GM21737 (cell line): ENCODE results near the gene SPINK4.
A peak's percentile ranks its signal among the peaks of the same experiment; 100 is the strongest.

Source experiments
- ATAC-seq: cut with Tn5 transposase; IDR thresholded peaks from one replicate; pipeline ENCODE4 v1.9.1; 2021; ENCODE audit warnings: mild to moderate bottlenecking, moderate library complexity; ENCODE audit not compliant: unreplicated experiment

Gene SPINK4

DNA sequence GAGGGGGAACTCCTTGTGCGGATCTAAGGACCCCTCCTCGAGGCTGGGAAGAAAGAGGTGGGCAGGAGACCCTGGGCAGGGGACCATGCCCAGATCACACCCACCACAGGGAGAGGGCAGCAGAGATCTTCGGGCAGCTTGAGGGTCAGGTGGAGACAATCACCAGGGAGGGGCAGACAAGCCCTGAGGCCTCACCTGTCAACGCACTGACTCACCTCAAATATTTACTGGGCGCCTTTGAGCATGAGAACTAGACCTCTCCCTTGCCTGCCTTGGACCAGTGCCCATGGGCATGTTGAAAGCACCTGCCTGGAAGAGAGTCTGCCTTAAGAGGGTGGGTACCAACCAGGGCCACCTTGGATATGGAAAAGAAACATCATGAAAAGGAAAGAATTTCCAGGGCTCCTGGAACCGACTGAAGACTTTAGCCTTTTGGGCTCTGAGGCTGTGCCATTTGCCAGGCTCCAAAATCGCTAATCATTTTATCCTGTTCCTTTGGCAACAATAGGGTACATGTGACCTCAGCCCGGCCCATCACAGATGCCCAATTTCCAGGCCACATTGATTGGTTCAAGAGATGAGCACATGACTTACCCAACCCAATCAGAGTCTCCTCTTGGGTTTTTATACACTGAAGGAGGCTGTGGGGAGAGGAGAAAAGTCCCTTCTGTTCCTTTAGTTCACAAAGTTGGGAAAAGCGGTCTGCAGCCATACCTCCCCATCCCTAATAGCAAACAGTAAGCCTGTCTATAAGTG lies 10.4 kb upstream of the SPINK4 start:
- ATAC-seq: no peak

DNA sequence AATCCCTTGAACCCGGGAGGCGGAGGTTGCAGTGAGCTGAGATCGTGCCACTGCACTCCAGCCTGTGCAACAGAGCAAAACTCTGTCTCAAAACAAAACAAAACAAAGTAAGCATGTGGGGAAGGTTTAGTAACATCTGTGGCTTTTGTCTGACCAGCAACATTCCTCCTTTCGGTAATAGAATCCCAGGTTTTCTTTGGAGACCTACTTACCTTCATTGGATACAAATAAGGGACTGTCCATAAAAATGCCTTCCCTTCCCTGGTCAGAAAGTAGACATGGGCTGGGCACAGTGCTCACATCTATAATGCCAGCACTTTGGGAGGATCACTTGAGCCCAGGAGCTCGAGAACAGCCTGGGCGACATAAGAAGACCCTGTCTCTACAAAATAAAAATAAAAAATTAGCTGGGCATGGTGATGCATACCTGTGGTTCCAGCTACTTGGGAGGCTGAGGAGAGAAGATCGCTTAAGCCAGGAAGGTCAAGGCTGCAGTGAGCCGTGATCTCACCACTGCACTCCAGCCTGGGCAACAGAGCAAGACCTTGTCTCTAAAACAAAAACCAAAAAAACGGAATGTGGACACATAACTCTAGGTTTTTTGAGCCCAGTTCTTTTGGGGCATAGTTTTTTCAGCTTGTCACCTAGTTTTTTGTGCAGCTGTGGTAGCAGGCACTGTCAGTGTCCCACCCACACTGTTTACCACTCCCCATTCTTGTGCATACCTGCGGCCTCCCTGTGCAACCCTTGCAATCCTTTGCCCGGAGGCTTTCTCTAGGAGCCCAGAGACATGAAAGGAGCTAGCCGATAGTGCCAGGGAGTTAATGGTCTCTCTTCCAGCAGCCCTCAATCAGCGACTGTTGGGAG lies 9.0 kb upstream of the SPINK4 start:
- no peak for ATAC-seq

DNA sequence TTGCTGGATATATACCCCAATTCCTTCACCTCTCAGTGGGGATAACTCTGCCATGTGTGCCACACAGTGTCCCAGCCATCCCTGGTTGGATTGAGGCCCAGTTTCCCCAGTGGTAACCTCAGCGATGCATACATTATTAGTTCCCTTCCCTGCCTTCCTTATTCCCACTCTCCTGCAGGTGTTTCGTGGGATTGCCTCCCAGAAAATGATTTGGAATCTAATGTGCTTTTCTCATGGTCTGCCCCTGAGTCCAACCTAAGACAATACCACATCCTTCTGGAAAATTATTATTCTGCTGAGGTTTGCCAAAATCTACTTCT lies 8.4 kb upstream of the SPINK4 start:
- ATAC-seq: no peak

DNA sequence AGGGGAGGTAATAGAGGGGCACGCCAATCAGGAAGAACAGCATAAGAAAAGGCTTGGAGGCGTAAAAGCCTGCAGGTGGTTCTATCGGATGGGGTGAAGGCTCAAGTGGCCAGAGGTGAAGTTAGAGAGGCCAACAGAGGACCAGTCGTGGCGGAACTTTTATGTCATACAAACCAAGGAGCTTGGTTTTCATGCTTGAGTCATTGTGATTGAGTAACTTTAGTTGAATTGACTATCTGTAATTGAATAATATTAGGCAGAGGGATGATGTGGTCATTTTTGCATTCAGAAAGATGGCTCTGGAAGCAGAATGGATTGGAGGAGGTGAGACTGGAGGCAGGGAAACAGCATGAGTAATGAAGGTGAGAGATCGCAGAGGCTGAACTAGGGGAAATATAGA lies 7.2 kb upstream of the SPINK4 start:
- ATAC-seq: no peak

DNA sequence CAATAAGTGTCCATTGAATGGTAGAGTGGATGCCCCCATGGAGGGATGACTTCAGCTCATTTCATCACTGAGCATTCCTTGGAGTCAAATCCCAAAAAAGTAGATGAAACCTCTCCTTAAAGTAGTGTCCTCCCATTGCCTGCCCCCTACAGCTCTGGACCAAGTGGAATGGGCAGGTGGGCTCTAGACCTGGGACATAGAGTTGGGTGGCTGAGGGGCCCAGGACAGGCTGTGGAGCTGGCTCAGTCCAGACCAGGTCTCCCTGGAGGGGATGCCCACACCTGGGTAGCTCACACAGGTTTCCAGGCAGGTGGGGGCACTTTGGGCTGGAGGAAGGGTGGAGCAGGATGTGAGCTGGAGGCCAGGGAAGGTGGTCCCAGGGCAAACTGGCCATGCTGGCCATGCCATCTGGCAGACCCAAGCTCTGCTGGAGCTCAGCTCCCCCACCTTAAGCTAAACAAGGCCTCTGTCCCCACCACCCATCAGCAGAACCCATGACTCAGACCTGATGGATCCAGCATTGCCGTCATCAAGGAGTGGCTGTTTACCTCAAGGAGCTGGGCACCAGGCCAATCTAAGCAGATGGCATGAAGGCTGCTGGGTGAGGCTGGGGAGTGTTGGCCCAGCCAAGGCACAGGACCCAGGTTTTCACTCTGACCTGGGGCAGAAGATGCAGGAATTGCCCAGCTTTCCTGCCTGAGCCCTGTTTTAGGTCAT lies 6.2 kb upstream of the SPINK4 start:
- no peak for ATAC-seq

DNA sequence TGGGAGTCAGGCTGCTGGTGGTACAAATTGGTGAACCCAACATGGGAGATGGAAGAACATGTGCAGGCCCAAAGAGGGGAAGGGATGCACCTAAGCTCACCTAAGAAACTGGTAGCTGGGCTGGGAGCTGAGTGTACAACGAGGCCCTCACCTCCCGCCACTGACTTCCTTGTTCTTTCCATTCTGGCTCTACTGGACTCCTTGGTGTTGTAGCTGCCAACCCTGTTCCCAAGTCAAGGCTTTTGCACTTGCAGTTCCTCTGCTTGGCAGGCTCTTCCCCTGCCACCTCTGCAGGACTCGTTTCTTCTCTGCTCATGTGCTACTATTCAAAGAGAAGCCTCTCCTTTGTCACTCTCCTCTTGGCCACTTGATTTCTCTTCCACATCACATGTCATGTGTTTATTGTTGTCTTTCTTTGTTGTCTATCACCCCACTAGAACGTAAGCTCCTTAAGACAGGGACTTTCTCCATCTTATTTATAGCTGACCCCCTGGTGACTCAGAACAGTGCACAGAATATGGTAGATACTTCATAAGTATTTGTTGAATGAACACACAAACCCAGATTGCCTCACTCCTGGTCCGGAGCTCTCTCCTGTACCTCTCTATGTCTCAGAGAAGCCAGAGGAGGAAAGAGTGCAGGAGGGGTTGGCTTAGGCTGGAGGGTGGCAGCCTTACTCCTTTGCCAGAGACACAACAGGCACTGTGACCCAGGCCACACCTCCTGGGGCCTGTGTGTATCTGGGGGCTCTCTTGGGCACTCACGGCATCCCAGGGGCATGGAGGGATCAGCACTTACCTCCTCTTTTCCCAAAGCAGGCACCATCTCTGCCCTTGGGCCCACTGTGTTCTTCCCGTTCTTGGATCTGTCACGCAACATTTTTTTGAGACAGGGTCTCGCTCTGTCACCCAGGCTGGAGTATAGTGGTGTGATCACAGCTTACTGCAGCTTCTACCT lies 5.2 kb upstream of the SPINK4 start:
- ATAC-seq: no peak

DNA sequence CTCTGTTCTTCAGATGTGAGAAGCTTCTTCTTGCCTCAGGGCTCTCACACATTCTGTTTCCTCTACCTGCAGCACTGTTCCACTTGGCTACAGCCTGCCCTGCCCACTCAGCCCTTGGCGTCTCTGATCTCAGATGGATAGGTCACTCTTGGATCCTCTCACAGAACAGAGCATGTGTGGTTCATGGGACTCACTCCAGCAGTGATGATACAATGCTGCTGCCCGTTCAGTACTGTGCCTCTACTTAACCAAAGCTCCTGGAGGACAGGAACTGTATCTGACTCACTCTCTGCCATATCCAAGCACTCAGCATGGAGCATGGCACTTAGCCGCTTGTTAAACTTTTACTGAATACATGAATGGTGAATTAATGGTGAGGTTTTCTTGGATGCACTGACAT lies 3.4 kb upstream of the SPINK4 start:
- ATAC-seq: no peak

DNA sequence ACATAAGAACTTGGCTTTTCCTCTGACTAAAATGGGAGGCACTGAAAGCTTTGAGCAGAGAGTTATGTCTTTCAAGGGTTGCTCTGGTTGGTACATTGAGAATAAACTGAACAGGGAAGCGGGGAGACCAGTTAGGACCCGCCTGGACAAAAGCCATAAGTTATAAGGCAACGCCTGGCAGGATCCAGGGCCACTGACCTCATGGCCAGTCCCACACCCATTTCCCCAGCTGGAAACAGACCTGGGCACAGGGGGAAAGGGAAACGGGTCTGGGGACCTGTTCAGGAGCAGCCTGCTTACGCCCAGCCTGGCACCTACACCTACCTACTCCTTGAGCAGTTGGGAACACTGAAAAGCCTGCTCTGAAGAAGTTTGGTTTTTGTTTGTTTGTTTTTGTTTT lies 1.3 kb downstream of the SPINK4 start:
- ATAC-seq: no peak

DNA sequence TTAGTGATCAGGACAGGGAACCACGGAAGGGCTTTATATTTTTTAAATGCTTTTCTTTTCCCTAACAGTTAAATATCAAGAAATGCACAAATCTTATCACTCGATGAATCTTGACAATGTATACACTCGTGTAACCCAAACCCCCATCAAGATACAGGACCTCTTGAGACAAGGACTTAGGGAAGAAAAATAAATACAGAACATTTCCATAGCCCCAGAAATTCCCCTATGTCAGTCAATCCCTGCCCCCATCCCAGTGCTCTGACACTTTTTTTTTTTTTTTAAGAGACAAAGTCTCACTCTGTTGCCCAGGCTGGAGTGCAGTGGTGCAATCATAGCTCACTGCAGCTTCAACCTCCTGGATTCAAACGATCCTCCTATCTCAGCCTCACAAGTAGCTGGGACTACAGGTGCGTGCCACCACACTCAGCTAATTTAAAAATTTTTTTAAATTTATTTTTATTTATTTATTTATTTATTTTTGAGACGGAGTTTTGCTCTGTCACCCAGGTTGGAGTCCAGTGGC lies 2.7 kb downstream of the SPINK4 start:
- ATAC-seq: no peak

DNA sequence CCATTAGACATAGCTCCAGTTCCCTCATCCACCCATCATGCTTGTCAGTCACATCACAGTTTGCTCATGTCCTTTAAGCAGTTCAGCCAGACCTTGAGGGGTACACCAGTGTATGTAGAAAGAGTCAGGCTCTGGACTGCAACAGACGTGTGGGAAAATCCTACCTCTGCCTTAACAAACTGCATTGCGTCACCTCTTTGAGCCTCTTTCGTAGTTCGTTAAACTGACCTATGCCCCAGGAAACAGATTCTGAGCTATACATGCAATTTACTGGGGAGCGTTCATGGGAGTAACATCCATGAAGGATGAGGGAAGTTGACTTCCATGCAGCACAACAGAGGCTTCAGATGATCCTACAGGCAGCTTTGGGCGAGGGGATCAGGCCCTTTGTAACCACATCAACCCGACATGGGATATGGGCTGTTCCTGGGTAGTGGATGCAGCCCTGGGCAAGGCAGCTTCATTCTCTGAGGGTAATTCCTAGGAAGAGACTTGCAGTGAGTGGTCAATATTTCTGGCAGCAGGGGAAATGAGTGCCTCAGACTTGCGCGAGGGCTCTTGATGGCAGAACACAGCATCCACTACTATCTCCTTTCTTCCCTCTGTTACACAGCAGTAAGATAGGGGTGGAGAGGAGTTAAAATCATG lies 4.3 kb downstream of the SPINK4 start:
- ATAC-seq: no peak

DNA sequence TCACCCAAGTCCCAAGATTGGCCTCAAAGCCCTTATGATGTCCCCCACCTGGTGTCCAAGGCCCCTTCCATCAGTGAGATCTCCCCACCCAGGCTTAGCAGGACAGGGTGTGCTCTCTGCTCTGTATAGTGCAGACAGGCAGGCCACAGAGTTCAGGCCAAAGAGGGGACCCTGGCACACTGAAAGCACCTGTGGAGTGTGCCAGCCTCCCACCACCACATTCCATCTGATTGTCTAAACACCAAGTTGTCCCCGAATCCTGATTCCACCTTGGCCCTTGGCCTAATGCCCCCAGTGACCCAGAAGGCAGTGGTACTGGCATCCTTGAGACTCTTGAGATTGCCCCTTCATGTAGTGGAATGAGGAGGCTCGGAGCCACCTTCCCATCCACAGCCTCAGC lies 5.4 kb downstream of the SPINK4 start:
- ATAC-seq: no peak

DNA sequence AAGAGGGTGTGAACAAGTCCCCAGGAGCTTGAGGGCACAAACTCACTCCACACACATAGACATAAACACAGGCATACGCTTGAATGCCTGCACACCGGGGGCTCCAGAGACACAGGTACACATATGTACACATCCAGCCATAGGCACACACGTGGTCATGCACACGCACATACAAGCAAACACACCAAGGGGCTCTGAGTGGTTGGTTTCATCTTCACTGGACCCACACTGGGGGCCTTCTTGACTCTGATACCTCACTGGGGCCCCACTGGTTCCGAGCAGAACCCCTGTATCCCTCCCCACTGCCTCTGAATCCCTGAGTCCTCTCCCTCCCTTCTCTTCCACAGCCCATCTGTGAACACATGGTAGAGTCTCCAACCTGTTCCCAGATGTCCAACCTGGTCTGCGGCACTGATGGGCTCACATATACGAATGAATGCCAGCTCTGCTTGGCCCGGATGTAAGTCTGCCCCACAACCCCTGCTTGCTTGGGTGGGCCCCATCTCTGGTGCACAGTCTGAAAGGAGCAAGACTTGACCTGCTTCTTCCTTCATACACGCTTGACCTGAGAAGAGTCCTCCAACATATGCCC lies 6.4 kb downstream of the SPINK4 start:
- no peak for ATAC-seq

DNA sequence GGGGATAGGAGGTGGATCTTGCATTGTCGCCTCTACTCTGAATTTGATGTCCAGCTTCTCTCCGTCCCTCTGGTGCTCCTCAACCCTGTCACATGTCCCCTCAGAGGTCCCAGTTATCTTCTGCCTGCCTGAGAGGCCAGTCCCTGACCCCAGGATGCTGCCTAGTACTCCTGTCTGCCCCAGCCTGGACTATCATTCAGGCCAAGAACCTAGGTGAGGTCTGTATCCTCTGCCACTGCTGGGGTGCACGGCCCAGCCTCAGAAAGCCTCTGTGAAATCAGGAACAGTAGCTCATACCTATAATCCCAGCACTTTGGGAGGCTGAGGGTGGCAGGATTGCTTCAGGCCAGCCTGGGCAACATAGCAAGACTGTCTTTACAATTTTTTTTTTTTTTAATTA lies 8.6 kb downstream of the SPINK4 start:
- ATAC-seq: peak; percentile 19

DNA sequence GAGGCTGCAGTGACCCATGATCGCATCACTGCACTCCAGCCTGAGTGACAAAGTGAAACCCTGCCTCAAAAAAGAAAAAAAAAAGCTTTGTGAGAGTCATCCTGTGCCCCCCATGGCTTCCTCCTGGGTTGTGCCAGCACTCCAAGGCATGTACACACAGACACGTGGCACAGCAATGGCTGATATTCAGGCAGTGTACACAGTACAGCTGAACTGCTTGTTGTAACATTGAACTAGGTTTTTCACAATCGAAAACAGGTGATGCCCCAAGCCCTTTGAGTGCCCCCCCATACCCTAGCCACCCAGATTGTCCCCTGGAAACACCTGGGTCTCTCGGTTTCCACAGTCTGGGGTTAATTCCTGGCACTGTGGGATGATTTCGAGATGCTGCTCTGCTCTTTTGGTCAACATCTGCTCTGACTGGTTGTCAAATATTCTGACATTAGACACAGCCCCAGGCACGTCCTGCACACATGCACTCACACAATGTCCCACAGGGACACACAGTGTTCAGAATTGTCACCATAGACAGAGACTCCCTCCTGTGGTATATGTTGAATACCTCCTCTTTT lies 9.2 kb downstream of the SPINK4 start:
- ATAC-seq: peak; percentile 52

DNA sequence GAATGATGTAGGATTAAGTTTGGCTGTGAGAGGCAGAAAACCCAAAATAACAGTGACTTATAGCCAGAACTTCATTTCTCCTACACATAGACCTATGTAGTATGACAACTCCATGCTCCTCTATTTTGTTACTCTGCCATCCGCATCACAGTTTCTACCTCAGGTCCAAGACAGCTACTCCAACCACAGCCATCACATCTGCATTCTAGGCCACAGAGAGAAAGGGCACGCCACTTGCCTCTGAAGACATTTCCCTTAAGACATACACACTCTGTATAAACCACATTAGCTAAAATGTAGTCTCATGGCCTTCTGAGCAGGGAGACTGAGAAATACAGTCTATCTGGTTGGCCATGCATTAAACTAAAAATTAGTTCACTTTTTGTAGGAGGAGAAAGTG lies 10.0 kb downstream of the SPINK4 start:
- ATAC-seq: no peak

DNA sequence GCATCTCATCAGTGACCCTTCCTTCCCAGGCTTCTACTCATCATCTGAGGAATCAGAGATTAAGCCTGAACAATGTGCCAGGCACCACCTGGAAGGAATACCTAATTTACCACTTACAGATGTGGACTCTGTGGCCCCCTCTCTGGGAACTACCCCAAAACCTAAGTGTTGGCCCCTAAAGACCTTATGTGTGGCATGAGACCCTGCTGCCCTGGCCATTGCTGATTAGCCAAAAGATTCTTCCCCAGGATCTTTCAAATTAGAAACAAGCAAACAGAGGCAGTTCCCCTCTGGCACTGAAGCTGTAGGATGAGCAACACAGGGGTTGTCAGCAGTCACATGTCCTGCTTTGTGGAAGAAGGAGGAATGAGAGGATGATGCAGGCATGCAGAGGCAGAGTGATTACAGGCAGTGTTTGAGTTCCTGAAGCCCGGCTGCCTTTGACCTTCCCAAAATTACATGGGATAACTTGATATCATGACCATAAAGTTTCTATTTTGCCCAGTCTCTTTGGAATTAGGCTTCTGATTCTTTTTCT lies 10.6 kb downstream of the SPINK4 start:
- ATAC-seq: no peak

DNA sequence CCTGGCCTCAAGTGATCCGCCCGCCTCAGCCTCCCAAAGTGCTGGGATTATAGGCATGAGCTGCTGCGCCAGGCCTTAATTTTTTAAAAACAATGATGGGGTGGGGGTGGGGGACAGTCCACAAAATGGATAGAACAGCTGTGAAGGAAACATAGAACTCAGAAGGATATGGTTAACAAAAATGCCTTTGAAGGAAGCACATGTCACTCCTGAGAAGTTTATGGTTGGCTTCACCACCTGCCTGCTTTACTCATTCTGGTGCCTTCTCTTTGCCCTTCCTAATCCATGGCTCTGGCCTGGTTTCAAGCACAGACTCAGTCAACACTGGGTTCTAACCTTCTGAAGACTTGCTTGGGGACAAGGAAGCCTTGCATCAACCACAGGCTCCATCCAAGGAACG lies 14.2 kb downstream of the SPINK4 start:
- ATAC-seq: no peak

DNA sequence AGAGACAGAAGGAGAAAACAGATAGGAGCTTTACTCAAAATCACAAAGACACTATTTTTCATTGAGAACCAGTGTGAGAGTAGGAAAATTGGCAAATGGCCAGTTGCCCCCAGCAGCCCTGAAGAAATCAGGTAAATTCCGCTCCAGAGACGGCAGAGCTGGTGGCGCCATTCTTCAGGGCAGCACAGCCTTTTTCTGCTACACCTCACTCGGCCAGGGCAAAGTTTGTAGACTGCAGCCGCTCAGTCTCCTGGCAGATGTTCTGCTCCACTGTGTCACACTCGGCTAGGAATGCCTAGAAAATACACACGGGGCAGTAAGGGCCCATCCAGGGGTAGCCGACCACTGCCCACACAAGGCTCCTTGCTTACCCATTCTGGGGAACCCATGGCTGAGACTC lies 15.0 kb downstream of the SPINK4 start:
- no peak for ATAC-seq

DNA sequence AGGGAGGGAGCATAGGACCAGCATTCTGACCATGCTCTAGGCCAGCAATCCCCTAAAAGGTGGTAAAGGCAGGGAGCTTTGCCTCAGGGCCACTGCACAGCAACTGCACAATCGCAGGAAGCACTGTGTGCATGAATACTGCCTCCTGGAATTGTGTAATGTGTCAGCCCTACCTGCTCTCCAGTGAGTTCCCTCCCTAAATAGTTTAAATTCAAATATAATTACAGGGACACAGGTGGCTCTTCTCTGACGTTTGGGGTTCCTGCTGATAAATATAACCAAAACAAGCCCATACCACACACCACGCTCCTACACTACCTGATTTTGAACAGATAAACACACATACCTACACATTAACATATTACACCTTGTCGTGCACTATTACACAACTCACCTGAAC lies 15.5 kb downstream of the SPINK4 start:
- ATAC-seq: no peak
